Vagina (tissue), 2 donors: Measurements from ENCODE around the gene MAT2B. TPM values are rescaled to one million over a fixed set of nuclear protein-coding genes. Genes with fewer than 3 reads are reported as not detected.

Source experiments
- DNase-seq, 2 donors: peaks; one replicate each; pipeline ENCODE4 v3.0.0-alpha.2; 2017; ENCODE audit errors: extremely low spot score in 2 of 2
- H3K27ac ChIP-seq: fragments of 200-600 bp; sonication (generic); one replicate; pipeline ENCODE4 v1.5.1; 2019
- H3K27me3 ChIP-seq: fragments of 200-600 bp; sonication (generic); one replicate; pipeline ENCODE4 v1.5.1; 2019
- H3K36me3 ChIP-seq, 2 donors: fragments of 200-600 bp; sonication (generic); one replicate each; pipeline ENCODE4 v1.5.1; 2017 to 2019
- H3K4me1 ChIP-seq: fragments of 200-600 bp; sonication (generic); one replicate; pipeline ENCODE4 v1.5.1; 2019
- H3K4me3 ChIP-seq, 2 donors: fragments of 200-600 bp; sonication (generic); 1 replicate in 1 of 2; 2 replicates in 1 of 2; pipeline ENCODE4 v1.5.1; 2016 to 2019
- H3K9me3 ChIP-seq: fragments of 200-600 bp; sonication (generic); one replicate; pipeline ENCODE4 v1.5.1; 2019
- POLR2A ChIP-seq, 2 donors: fragments of 450-650 bp; IDR thresholded peaks; one replicate each; pipeline ENCODE4 v1.6.1; 2017; ENCODE audit warnings: antibody characterized with exemption in 2 of 2, mild to moderate bottlenecking in 2 of 2, moderate library complexity in 2 of 2
- POLR2AphosphoS5 ChIP-seq, 2 donors: sonication (generic); formaldehyde crosslinking; IDR thresholded peaks; one replicate each; pipeline ENCODE4 v1.9.0; 2017; ENCODE audit warnings: antibody characterized with exemption in 2 of 2, mild to moderate bottlenecking in 2 of 2, low read depth in 1 of 2; ENCODE audit not compliant: insufficient read depth in 1 of 2
- intact Hi-C: fragments of 100-400 bp; cut with DNase I; formaldehyde crosslinking; loops from one replicate; pipeline ENCODE4 v1.15.1; 2023
- total RNA-seq: library from RNA; depleted of rRNA; stranded (reverse); fragments of >200 nt; gene quantifications from one replicate; pipeline ENCODE4 v1.2.3, GENCODE V29; 2016
- TF ChIP-seq, protein P1 (sequence below), 3 experiments: fragments of 450-650 bp in 2 of 3; fragments of 200-600 bp in 1 of 3; sonication (generic) in 1 of 3; IDR thresholded peaks; one replicate each; pipeline ENCODE4 v1.5.1; 2017 to 2019; ENCODE audit warnings: antibody characterized with exemption in 3 of 3, mild to moderate bottlenecking in 2 of 3, moderate library complexity in 2 of 3

Gene MAT2B
- total RNA-seq, 1 donor from 2014 or later = 38.3 TPM

DNA sequence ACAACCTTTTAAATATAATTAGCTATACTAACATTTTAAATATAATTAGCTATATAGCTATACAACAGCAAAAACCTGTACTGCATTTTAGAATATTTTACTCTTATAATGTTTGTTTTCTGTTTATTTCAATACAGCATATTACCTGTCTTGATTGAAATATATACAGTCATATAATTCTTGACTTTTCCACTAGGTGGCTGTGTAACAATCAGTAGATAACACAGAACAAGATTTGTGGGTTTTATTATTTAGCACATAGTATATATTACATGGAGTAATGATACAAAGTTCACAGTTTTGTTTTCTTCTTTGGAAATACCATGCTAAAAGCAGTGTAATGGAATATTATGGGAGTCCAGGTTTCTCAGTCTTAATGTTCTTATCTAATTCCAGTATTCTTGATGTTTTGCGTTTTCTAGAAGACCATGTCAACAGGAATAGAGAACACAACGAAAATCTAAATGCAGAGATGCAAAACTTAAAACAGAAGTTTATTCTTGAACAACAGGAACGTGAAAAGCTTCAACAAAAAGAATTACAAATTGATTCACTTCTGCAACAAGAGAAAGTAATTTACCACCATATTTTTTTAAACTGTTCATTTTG is 31.7 kb upstream of the MAT2B start:
- H3K4me1 ChIP-seq = no peaks in the 10 kb centered on the region
- no peaks in the 10 kb centered on the region for H3K9me3 ChIP-seq
- no peak for DNase-seq
- no peaks in the 10 kb centered on the region for H3K27me3 ChIP-seq
- no peak overlapping the region for H3K27ac ChIP-seq
- H3K36me3 ChIP-seq = no peaks in the 10 kb centered on the region
- TF ChIP-seq POLR2A (IDR thresholded peaks at IDR 0.05) = no peak
- no peak for TF ChIP-seq POLR2AphosphoS5 (IDR thresholded peaks at IDR 0.05; ENCODE audit: insufficient read depth in 1 of 2, low read depth in 1 of 2)
- TF ChIP-seq, protein P1, sequence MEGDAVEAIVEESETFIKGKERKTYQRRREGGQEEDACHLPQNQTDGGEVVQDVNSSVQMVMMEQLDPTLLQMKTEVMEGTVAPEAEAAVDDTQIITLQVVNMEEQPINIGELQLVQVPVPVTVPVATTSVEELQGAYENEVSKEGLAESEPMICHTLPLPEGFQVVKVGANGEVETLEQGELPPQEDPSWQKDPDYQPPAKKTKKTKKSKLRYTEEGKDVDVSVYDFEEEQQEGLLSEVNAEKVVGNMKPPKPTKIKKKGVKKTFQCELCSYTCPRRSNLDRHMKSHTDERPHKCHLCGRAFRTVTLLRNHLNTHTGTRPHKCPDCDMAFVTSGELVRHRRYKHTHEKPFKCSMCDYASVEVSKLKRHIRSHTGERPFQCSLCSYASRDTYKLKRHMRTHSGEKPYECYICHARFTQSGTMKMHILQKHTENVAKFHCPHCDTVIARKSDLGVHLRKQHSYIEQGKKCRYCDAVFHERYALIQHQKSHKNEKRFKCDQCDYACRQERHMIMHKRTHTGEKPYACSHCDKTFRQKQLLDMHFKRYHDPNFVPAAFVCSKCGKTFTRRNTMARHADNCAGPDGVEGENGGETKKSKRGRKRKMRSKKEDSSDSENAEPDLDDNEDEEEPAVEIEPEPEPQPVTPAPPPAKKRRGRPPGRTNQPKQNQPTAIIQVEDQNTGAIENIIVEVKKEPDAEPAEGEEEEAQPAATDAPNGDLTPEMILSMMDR (IDR thresholded peaks at IDR 0.05) = peak in 1 of 3 experiments; percentile 32
- intact Hi-C loops = no loop called here
- H3K4me3 ChIP-seq = no peak overlapping the region

DNA sequence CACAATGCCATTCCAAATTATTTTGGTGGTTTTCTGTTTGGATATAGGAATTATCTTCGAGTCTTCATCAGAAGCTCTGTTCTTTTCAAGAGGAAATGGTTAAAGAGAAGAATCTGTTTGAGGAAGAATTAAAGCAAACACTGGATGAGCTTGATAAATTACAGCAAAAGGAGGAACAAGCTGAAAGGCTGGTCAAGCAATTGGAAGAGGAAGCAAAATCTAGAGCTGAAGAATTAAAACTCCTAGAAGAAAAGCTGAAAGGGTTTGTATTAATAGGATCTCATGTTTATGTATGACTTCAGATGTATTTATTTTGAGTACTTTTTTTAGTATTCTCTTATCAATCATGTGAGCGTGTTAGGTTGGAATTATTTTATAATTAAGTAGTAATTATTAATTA is 30.0 kb upstream of the MAT2B start:
- H3K4me1 ChIP-seq = no peaks in the 10 kb centered on the region
- no peaks in the 10 kb centered on the region for H3K27me3 ChIP-seq
- H3K4me3 ChIP-seq = no peak overlapping the region
- no peak overlapping the region for H3K27ac ChIP-seq
- TF ChIP-seq POLR2AphosphoS5 (IDR thresholded peaks at IDR 0.05; ENCODE audit: insufficient read depth in 1 of 2, low read depth in 1 of 2) (no peak), POLR2A (IDR thresholded peaks at IDR 0.05) (no peak)
- TF ChIP-seq, protein P1 (IDR thresholded peaks at IDR 0.05) = no peak
- intact Hi-C loops = no loop called here
- H3K36me3 ChIP-seq = no peaks in the 10 kb centered on the region
- no peak for DNase-seq
- no peaks in the 10 kb centered on the region for H3K9me3 ChIP-seq

DNA sequence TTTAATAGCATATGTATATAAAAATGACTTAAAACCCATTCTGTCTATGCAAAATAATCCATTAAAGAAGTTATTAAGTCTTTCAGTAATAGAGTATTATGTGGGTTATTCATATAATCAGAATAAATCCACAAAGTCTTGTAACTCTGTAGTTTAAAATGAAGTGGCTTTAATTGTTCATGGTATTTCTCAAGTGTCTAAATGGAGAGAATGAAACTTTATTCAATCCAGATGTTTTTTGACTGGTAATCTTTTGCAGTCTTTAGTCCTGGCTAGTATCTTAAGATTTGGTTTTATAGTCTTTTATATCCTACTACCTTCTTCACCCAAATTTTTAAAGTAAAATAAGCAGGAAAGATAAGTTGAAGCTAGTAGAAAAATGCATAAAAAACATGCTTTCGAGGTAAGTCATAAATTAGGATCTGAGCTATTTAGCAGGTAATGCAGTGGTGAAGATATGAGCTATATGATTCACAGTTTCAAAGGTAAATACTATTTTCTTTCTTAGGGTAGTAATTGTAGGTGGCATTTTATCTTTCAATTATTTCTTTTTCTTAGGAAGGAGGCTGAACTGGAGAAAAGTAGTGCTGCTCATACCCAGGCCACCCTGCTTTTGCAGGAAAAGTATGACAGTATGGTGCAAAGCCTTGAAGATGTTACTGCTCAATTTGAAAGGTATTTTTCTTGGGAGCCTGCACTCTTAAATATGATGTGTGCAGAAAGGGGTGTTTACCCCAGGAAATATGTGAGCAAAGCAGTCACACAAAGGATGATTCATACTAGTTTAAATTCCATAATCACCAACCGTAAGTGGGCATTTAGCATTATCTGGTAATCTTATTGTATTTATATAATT is 27.1 kb upstream of the MAT2B start:
- Histone ChIP-seq H3K36me3 (no peaks in the 10 kb centered on the region), H3K4me1 (no peaks in the 10 kb centered on the region), H3K27ac (no peak overlapping the region), H3K27me3 (no peaks in the 10 kb centered on the region), H3K9me3 (no peaks in the 10 kb centered on the region), H3K4me3 (no peak overlapping the region)
- intact Hi-C loops = no loop called here
- TF ChIP-seq POLR2A (IDR thresholded peaks at IDR 0.05) (no peak), POLR2AphosphoS5 (IDR thresholded peaks at IDR 0.05; ENCODE audit: insufficient read depth in 1 of 2, low read depth in 1 of 2) (no peak)
- DNase-seq = no peak

DNA sequence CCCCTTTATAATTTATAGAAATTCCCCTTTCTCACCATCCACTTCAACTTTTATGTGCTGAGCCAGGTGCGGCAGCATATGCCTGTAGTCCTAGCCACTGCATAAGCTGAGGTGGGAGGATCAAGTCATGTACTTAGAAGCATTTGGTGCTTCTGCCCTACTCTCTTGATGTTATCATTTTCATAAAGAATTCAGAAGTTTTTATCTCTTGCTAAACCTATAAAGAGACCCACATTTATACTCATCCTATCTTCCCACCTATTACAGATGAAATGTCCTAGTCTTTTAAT is 26.5 kb upstream of the MAT2B start:
- DNase-seq = no peak
- Histone ChIP-seq H3K4me1 (no peaks in the 10 kb centered on the region), H3K27ac (no peak overlapping the region), H3K9me3 (no peaks in the 10 kb centered on the region), H3K36me3 (no peaks in the 10 kb centered on the region), H3K4me3 (no peak overlapping the region), H3K27me3 (no peaks in the 10 kb centered on the region)
- TF ChIP-seq POLR2AphosphoS5 (IDR thresholded peaks at IDR 0.05; ENCODE audit: insufficient read depth in 1 of 2, low read depth in 1 of 2) (no peak), POLR2A (IDR thresholded peaks at IDR 0.05) (no peak)
- TF ChIP-seq, protein P1 (IDR thresholded peaks at IDR 0.05) = no peak
- intact Hi-C loops = no loop called here

DNA sequence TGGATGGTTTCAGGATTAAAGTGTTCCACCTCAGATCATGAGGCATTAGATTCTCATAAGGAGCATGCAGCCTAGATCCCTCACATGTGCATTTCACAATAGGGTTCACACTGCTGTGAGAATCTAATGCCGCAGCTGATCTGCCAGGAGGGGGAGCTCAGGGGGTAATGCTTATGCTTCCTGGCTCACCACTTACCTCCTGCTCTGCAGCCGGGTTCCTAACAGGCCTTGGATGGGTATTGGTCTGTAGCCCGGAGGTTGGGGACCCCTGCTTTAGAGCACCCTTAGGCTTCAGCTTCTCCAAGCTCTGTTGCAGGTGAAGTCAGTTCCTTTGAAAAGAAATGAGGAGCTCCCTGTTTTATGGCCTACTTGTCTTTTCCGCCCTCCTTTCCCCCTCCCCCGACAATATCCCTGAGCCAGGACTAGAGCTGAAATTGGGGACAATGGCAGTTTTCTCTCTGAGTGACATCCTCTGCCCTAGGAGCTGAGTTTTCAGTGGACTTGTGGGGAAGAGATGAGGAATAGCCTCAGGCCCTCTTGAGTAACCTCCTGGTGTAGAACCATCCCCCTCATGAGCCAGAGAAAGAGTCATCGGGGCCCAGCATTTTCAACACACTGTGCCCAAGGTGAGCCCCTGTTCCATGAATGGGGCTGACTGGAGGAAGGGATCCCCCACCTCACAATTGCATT is 16.2 kb upstream of the MAT2B start:
- DNase-seq = no peak
- H3K4me3 ChIP-seq = no peak overlapping the region
- no peak overlapping the region for H3K27ac ChIP-seq
- TF ChIP-seq, protein P1 (IDR thresholded peaks at IDR 0.05) = no peak
- TF ChIP-seq POLR2AphosphoS5 (IDR thresholded peaks at IDR 0.05; ENCODE audit: insufficient read depth in 1 of 2, low read depth in 1 of 2) = no peak
- TF ChIP-seq POLR2A (IDR thresholded peaks at IDR 0.05) = no peak
- H3K36me3 ChIP-seq = no peaks in the 10 kb centered on the region
- intact Hi-C loops = no loop called here
- no peaks in the 10 kb centered on the region for H3K9me3 ChIP-seq
- no peaks in the 10 kb centered on the region for H3K27me3 ChIP-seq
- H3K4me1 ChIP-seq = no peaks in the 10 kb centered on the region
